GM23338 (cell line): ENCODE data around the gene GSS. TPM values are rescaled to one million over a fixed set of nuclear protein-coding genes. Genes with fewer than 3 reads are reported as not detected.

Source experiments
- ATAC-seq: fragments of 200-7000 bp; cut with Tn5 transposase; 3 replicates; pipeline ENCODE4 v1.9.1; 2020
- DNase-seq: peaks from one replicate; pipeline ENCODE4 v3.0.0-alpha.2; 2015; ENCODE audit warnings: low spot score
- H2AFZ ChIP-seq: fragments of 200-600 bp; sonication (generic); 2 replicates; pipeline ENCODE4 v1.8.0; 2016; ENCODE audit warnings: antibody characterized with exemption, mild to moderate bottlenecking, moderate library complexity
- H3F3A ChIP-seq: fragments of 200-600 bp; sonication (generic); replicated peaks from 2 replicates; pipeline ENCODE4 v1.8.0; 2017; ENCODE audit warnings: antibody characterized with exemption, mixed run types, low read depth
- H3K27ac ChIP-seq: fragments of 200-600 bp; sonication (generic); 2 replicates; pipeline ENCODE4 v1.6.1; 2016; ENCODE audit warnings: low read depth
- H3K27me3 ChIP-seq: fragments of 200-600 bp; sonication (generic); 2 replicates; pipeline ENCODE4 v1.8.0; 2016; ENCODE audit warnings: mild to moderate bottlenecking, mixed run types, moderate library complexity; ENCODE audit not compliant: insufficient read depth
- H3K36me3 ChIP-seq: fragments of 200-600 bp; sonication (generic); 2 replicates; pipeline ENCODE4 v1.8.0; 2016; ENCODE audit warnings: mild to moderate bottlenecking; ENCODE audit not compliant: insufficient read depth
- H3K4me1 ChIP-seq: fragments of 200-600 bp; sonication (generic); 2 replicates; pipeline ENCODE4 v1.8.0; 2016; ENCODE audit warnings: mild to moderate bottlenecking, moderate library complexity; ENCODE audit not compliant: insufficient read depth
- H3K4me2 ChIP-seq: fragments of 200-600 bp; sonication (generic); 2 replicates; pipeline ENCODE4 v1.7.1; 2017; ENCODE audit warnings: mixed run types
- H3K4me3 ChIP-seq: fragments of 200-600 bp; sonication (generic); 2 replicates; pipeline ENCODE4 v1.6.1; 2016; ENCODE audit warnings: mixed run types
- H3K79me2 ChIP-seq: fragments of 200-600 bp; sonication (generic); replicated peaks from 2 replicates; pipeline ENCODE4 v1.8.0; 2017; ENCODE audit warnings: mild to moderate bottlenecking; ENCODE audit not compliant: insufficient read depth
- H3K9me2 ChIP-seq: fragments of 200-600 bp; sonication (generic); 2 replicates; pipeline ENCODE4 v1.8.0; 2017; ENCODE audit not compliant: insufficient read depth
- H4K20me1 ChIP-seq: fragments of 200-600 bp; sonication (generic); replicated peaks from 2 replicates; pipeline ENCODE4 v1.8.0; 2017; ENCODE audit warnings: mild to moderate bottlenecking; ENCODE audit not compliant: insufficient read depth
- H3K27ac Mint-ChIP-seq: 2 replicates; pipeline ENCODE4 v1.8.0; 2020; ENCODE audit warnings: inconsistent platforms, mild to moderate bottlenecking, moderate library complexity, mixed read lengths
- H3K27me3 Mint-ChIP-seq: 3 replicates; pipeline ENCODE4 v1.8.0; 2022; ENCODE audit warnings: low read depth, mild to moderate bottlenecking, moderate library complexity, mixed read lengths, inconsistent platforms; ENCODE audit not compliant: insufficient read depth, poor library complexity
- H3K36me3 Mint-ChIP-seq: 3 replicates; pipeline ENCODE4 v1.8.0; 2021; ENCODE audit warnings: low read depth, mild to moderate bottlenecking, inconsistent platforms, moderate library complexity, mixed read lengths
- H3K4me1 Mint-ChIP-seq: 3 replicates; pipeline ENCODE4 v1.8.0; 2020; ENCODE audit warnings: mild to moderate bottlenecking, inconsistent platforms, mixed read lengths
- H3K4me3 Mint-ChIP-seq: 3 replicates; pipeline ENCODE4 v1.8.0; 2021; ENCODE audit warnings: moderate library complexity, mild to moderate bottlenecking, inconsistent platforms, mixed read lengths
- H3K9me3 Mint-ChIP-seq: 3 replicates; pipeline ENCODE4 v1.8.0; 2020; ENCODE audit warnings: moderate library complexity, mild to moderate bottlenecking, inconsistent platforms, mixed read lengths
- CREB1 ChIP-seq: fragments of 250-450 bp; sonication (Bioruptor Pico); IDR thresholded peaks from 2 replicates; pipeline ENCODE4 v1.5.0; 2020; ENCODE audit warnings: low read depth, mild to moderate bottlenecking, moderate library complexity
- CTCF ChIP-seq, 2 experiments: fragments of 200-600 bp in 1 of 2; sonication (generic) in 1 of 2; conservative IDR thresholded peaks; 2 replicates each; pipeline versions ENCODE4 v1.5.1 to v1.6.1; 2016 to 2017; ENCODE audit warnings: antibody characterized with exemption in 2 of 2, low read depth in 2 of 2, mild to moderate bottlenecking in 2 of 2, moderate library complexity in 1 of 2
- ETS1 ChIP-seq: IDR thresholded peaks from 2 replicates; pipeline ENCODE4 v1.6.1; 2016; ENCODE audit warnings: antibody characterized with exemption
- JUNB ChIP-seq: IDR thresholded peaks from one replicate; pipeline ENCODE4 v1.6.1; 2016; ENCODE audit warnings: antibody characterized with exemption; ENCODE audit not compliant: unreplicated experiment
- NANOG ChIP-seq: IDR thresholded peaks from 2 replicates; pipeline ENCODE4 v1.6.1; 2016; ENCODE audit warnings: antibody characterized with exemption, borderline replicate concordance
- POLR2AphosphoS5 ChIP-seq: IDR thresholded peaks from 2 replicates; pipeline ENCODE4 v1.6.1; 2016; ENCODE audit warnings: antibody characterized with exemption, low read depth
- STAT1 ChIP-seq: IDR thresholded peaks from one replicate; pipeline ENCODE4 v1.6.1; 2016; ENCODE audit warnings: antibody characterized with exemption; ENCODE audit not compliant: unreplicated experiment
- ZNF331 ChIP-seq: fragments of 250-450 bp; sonication (Bioruptor Pico); IDR thresholded peaks from 2 replicates; pipeline ENCODE4 v1.5.0; 2020; ENCODE audit warnings: low read depth, mild to moderate bottlenecking, moderate library complexity
- ZNF462 ChIP-seq: fragments of 250-450 bp; sonication (Bioruptor Pico); IDR thresholded peaks from 2 replicates; pipeline ENCODE4 v1.5.0; 2020; ENCODE audit warnings: mild to moderate bottlenecking, moderate library complexity
- polyA plus RNA-seq: library from polyadenylated mRNA; unstranded; fragments of >200 nt; fragmentation: Nextera tagmentation; extraction: Ambion mirVana; gene quantifications from 2 replicates; pipeline ENCODE4 v1.2.1, GENCODE V29; 2016
- total RNA-seq: library from RNA; depleted of rRNA; stranded (reverse); fragments of >200 nt; shearing (Covaris generic); gene quantifications from 2 replicates; pipeline ENCODE4 v1.2.3, GENCODE V29; 2014

GSS gene
- total and polyA plus RNA-seq, 2 experiments from 2014 or later: 34.0 to 63.3 TPM

- no peak overlapping the region for H3K4me3 Mint-ChIP-seq
- H3K27me3 Mint-ChIP-seq: no peaks in the 10 kb centered on the region
- Histone ChIP-seq H3K36me3 (0 out of 2 replicates have a peak, but pooled peaks cover 3% of the 10 kb centered on the region), H3K4me1 (no peaks in the 10 kb centered on the region), H3K4me2 (no peak overlapping the region), H3K4me3 (no peak overlapping the region), H3K27me3 (no peaks in the 10 kb centered on the region), H3K9me2 (no peaks in the 10 kb centered on the region), H3K27ac (no peak overlapping the region), H4K20me1 (no peaks in the 10 kb centered on the region), H3K79me2 (no peaks in the 10 kb centered on the region), H2AFZ (no peak overlapping the region), H3F3A (no peaks in the 10 kb centered on the region)
- ATAC-seq: no peak
- peaks cover 15% of the 10 kb centered on the region for H3K36me3 Mint-ChIP-seq
- DNase-seq: no peak
- H3K27ac Mint-ChIP-seq: no peak overlapping the region
- TF ChIP-seq POLR2AphosphoS5 (no peak), STAT1 (no peak), ZNF331 (CRISPR knock-in tag) (no peak), CREB1 (CRISPR knock-in tag) (no peak), JUNB (no peak), NANOG (no peak), CTCF (conservative IDR thresholded peaks at IDR 0.05; ENCODE audit: low read depth in 2 of 2) (no peak), ETS1 (no peak)
- peaks cover 7% of the 10 kb centered on the region for H3K9me3 Mint-ChIP-seq
- H3K4me1 Mint-ChIP-seq: no peaks in the 10 kb centered on the region
These were observed 59.5 kb downstream of the GSS start for GRCh38 chr20:34896086-34896621.

- no peak for DNase-seq
- H3K27me3 Mint-ChIP-seq: no peaks in the 10 kb centered on the region
- Histone ChIP-seq H3K4me1 (no peaks in the 10 kb centered on the region), H2AFZ (no peak overlapping the region), H3K36me3 (0 out of 2 replicates have a peak, but pooled peaks cover 3% of the 10 kb centered on the region), H3K4me3 (no peak overlapping the region), H4K20me1 (no peaks in the 10 kb centered on the region), H3K9me2 (no peaks in the 10 kb centered on the region), H3K4me2 (no peak overlapping the region), H3K79me2 (no peaks in the 10 kb centered on the region), H3K27ac (no peak overlapping the region), H3F3A (no peaks in the 10 kb centered on the region), H3K27me3 (no peaks in the 10 kb centered on the region)
- H3K36me3 Mint-ChIP-seq: peaks cover 15% of the 10 kb centered on the region
- no peak for ATAC-seq
- no peak overlapping the region for H3K27ac Mint-ChIP-seq
- H3K4me1 Mint-ChIP-seq: no peaks in the 10 kb centered on the region
- peaks cover 7% of the 10 kb centered on the region for H3K9me3 Mint-ChIP-seq
- H3K4me3 Mint-ChIP-seq: no peak overlapping the region
- TF ChIP-seq ETS1 (no peak), NANOG (no peak), ZNF462 (CRISPR knock-in tag) (no peak), STAT1 (no peak), ZNF331 (CRISPR knock-in tag) (no peak)
These were observed 60.1 kb downstream of the GSS start for GRCh38 chr20:34895465-34895864.
